ENCODE data around the gene CFAP298.

CFAP298 gene

DNA sequence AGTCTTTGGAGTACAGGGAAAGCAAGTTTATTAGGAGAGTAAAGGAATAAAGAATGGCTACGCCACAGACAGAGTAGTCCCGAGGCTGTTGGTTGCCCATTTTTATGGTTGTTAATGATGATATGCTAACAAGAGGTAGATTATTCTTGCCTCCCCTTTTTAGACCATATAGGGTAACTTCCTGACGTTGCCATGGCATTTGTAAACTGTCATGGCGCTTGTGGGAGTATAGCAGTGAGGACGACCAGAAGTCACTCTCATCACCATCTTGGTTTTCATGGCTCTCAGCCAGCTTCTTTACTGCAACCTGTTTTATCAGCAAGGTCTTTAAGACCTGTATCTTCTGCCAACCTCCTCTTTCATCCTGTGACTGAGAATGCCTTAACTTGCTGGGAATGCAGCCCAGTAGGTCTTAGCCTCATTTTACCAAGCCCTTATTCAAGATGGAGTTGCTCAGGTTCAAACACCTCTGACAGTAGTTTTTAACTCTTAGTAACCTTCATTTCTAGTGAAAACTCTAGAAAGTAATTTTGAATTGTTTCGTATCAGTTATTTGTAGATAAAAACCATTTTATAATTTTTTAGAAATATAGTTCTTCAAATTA, 53.1 kb downstream of the CFAP298 start:
- Histone ChIP-seq H3K36me3 (ENCODE audit: control insufficient read depth, insufficient read depth, low read length) (no peaks in the 10 kb centered on the region), H2BK15ac (replicated peaks; ENCODE audit: low read depth) (no peak overlapping the region), H2AK5ac (ENCODE audit: low read length) (no peak overlapping the region), H3K56ac (ENCODE audit: low read length) (no peak overlapping the region), H3K79me2 (ENCODE audit: control insufficient read depth, insufficient read depth, low read length) (no peaks in the 10 kb centered on the region), H4K8ac (ENCODE audit: low read depth, low read length) (no peak overlapping the region), H3K27me3 (ENCODE audit: insufficient read depth, low read length, poor library complexity) (no peaks in the 10 kb centered on the region), H3K4me2 (ENCODE audit: low read length) (no peak overlapping the region), H4K5ac (ENCODE audit: low read length) (no peak overlapping the region), H3K4ac (ENCODE audit: low read depth, low read length) (no peak overlapping the region), H3K4me1 (ENCODE audit: control insufficient read depth, low read depth, low read length) (peaks cover 4% of the 10 kb centered on the region), H3K4me3 (ENCODE audit: low read length) (no peak overlapping the region), H3K79me1 (ENCODE audit: low read length) (no peaks in the 10 kb centered on the region), H3K27ac (ENCODE audit: low read depth, low read length) (no peak overlapping the region), H3K9ac (ENCODE audit: low read length) (no peak overlapping the region), H3K23ac (ENCODE audit: low read length) (no peak overlapping the region), H2BK5ac (ENCODE audit: low read length) (no peak overlapping the region), H3K18ac (ENCODE audit: low read length) (no peak overlapping the region), H2BK120ac (ENCODE audit: low read depth, low read length) (no peak overlapping the region)
- WGBS (ENCODE audit: extremely low coverage, insufficient coverage, low lambda C conversion rate): no CpG with 5 or more reads among the region's 6 CpGs
- DNase-seq: no peak

DNA sequence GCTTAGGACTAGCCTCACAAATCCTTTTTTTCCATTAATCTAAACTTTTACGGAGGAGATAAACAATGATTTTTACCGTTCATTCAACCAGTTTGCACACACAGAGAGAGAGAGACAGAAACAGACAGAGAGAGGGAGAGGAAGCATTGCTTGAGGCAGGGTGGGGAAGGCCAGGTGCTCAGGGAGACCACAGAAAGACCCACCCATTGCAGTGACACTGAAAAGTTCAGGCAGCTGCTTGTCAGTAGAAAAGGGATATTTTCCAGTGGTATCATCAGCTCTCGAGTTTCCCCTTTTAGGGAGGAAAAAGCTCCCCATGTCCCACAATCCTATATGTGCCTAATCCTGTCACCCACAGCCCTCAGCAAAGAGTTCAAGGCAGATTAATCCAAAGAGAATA, 54.1 kb downstream of the CFAP298 start:
- H3K9ac ChIP-seq (ENCODE audit: low read length): no peak overlapping the region
- H3K27me3 ChIP-seq (ENCODE audit: insufficient read depth, low read length, poor library complexity): no peaks in the 10 kb centered on the region
- H2BK15ac ChIP-seq (replicated peaks; ENCODE audit: low read depth): no peak overlapping the region
- H4K5ac ChIP-seq (ENCODE audit: low read length): no peak overlapping the region
- H3K4me3 ChIP-seq (ENCODE audit: low read length): no peak overlapping the region
- H3K56ac ChIP-seq (ENCODE audit: low read length): no peak overlapping the region
- H2BK5ac ChIP-seq (ENCODE audit: low read length): no peak overlapping the region
- no peak overlapping the region for H2BK120ac ChIP-seq (ENCODE audit: low read depth, low read length)
- no peaks in the 10 kb centered on the region for H3K36me3 ChIP-seq (ENCODE audit: control insufficient read depth, insufficient read depth, low read length)
- no peaks in the 10 kb centered on the region for H3K79me1 ChIP-seq (ENCODE audit: low read length)
- peaks cover 4% of the 10 kb centered on the region for H3K4me1 ChIP-seq (ENCODE audit: control insufficient read depth, low read depth, low read length)
- H4K8ac ChIP-seq (ENCODE audit: low read depth, low read length): no peak overlapping the region
- no peak overlapping the region for H3K18ac ChIP-seq (ENCODE audit: low read length)
- WGBS (ENCODE audit: extremely low coverage, insufficient coverage, low lambda C conversion rate): no CpG with 5 or more reads among the region's 3 CpGs
- no peak overlapping the region for H3K4me2 ChIP-seq (ENCODE audit: low read length)
- no peak for DNase-seq
- no peak overlapping the region for H3K23ac ChIP-seq (ENCODE audit: low read length)
- H3K4ac ChIP-seq (ENCODE audit: low read depth, low read length): no peak overlapping the region
- no peak overlapping the region for H3K27ac ChIP-seq (ENCODE audit: low read depth, low read length)
- no peak overlapping the region for H2AK5ac ChIP-seq (ENCODE audit: low read length)
- H3K79me2 ChIP-seq (ENCODE audit: control insufficient read depth, insufficient read depth, low read length): no peaks in the 10 kb centered on the region

DNA sequence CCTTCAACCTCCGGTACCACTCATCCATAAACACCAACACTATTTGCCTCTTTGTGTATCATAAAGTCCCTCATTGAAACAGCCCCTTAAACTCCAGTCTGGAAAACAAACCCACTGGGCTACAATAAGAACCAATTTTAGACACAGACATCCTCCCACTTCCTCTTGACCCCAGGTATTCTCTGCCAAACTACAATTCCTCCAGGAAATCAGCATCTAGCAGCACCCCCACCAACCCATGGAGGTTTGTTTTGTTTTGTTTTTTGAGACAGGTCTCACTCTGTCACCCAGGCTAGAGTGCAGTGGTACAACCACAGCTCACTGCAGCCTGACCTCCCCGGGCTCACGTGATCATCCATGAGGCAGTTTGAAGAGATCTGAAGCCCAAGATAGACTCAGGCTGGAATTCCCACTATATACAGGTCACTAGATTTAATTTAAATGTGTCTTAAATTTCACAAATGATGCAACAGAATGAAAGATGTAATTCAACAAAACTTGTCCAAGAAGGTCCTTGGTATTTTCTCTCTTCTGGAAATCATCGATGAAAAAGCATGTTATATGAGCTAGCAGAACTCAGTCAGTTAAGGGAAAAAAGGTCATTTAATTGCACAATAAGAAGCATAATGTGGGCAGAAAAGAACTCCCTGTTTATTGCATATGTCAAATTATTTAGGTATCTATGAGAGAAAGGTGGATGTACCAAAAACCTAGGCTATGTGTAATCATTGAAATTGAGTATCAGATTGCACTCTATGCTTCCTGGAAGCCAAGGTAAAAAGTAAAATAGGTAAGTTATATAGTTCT, 57.1 kb downstream of the CFAP298 start:
- no peaks in the 10 kb centered on the region for H3K4me1 ChIP-seq (ENCODE audit: control insufficient read depth, low read depth, low read length)
- no peak overlapping the region for H2AK5ac ChIP-seq (ENCODE audit: low read length)
- no peak for DNase-seq
- H3K79me2 ChIP-seq (ENCODE audit: control insufficient read depth, insufficient read depth, low read length): no peaks in the 10 kb centered on the region
- H3K9ac ChIP-seq (ENCODE audit: low read length): no peak overlapping the region
- no peak overlapping the region for H3K18ac ChIP-seq (ENCODE audit: low read length)
- H3K23ac ChIP-seq (ENCODE audit: low read length): no peak overlapping the region
- no peak overlapping the region for H3K56ac ChIP-seq (ENCODE audit: low read length)
- no peak overlapping the region for H4K8ac ChIP-seq (ENCODE audit: low read depth, low read length)
- no peak overlapping the region for H3K4me2 ChIP-seq (ENCODE audit: low read length)
- no peak overlapping the region for H2BK5ac ChIP-seq (ENCODE audit: low read length)
- H2BK120ac ChIP-seq (ENCODE audit: low read depth, low read length): no peak overlapping the region
- H3K36me3 ChIP-seq (ENCODE audit: control insufficient read depth, insufficient read depth, low read length): no peaks in the 10 kb centered on the region
- no peak overlapping the region for H2BK15ac ChIP-seq (replicated peaks; ENCODE audit: low read depth)
- H4K5ac ChIP-seq (ENCODE audit: low read length): no peak overlapping the region
- H3K27ac ChIP-seq (ENCODE audit: low read depth, low read length): no peak overlapping the region
- H3K27me3 ChIP-seq (ENCODE audit: insufficient read depth, low read length, poor library complexity): no peaks in the 10 kb centered on the region
- no peak overlapping the region for H3K4me3 ChIP-seq (ENCODE audit: low read length)
- no CpG with 5 or more reads among the region's 4 CpGs for WGBS (ENCODE audit: extremely low coverage, insufficient coverage, low lambda C conversion rate)
- H3K79me1 ChIP-seq (ENCODE audit: low read length): no peaks in the 10 kb centered on the region
- H3K4ac ChIP-seq (ENCODE audit: low read depth, low read length): no peak overlapping the region

DNA sequence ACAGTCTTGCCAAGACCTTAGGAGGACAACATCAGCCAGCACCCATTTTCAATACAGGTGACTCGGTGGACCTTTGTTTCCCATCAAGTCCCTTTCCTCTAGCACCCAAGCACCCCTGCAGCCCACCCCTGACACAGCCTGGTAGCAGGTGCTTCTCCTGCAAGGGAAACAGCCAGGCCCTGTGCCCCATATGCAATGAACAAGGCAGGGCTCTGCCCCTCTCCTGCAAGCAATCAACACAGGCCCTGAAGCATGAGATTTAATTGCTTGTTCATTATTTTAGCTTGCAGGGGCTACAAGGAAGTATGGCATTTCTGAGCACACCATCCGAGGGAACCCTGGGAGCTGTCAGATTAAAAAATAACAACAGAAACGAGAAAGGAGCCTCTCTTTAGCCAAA, 62.3 kb downstream of the CFAP298 start:
- H3K56ac ChIP-seq (ENCODE audit: low read length): no peak overlapping the region
- no peak overlapping the region for H4K8ac ChIP-seq (ENCODE audit: low read depth, low read length)
- DNase-seq: no peak
- no peak overlapping the region for H2AK5ac ChIP-seq (ENCODE audit: low read length)
- no peak overlapping the region for H3K4ac ChIP-seq (ENCODE audit: low read depth, low read length)
- H4K5ac ChIP-seq (ENCODE audit: low read length): no peak overlapping the region
- H3K79me2 ChIP-seq (ENCODE audit: control insufficient read depth, insufficient read depth, low read length): no peaks in the 10 kb centered on the region
- H2BK120ac ChIP-seq (ENCODE audit: low read depth, low read length): no peak overlapping the region
- H2BK15ac ChIP-seq (replicated peaks; ENCODE audit: low read depth): no peak overlapping the region
- no peak overlapping the region for H2BK5ac ChIP-seq (ENCODE audit: low read length)
- no peak overlapping the region for H3K27ac ChIP-seq (ENCODE audit: low read depth, low read length)
- H3K9ac ChIP-seq (ENCODE audit: low read length): no peak overlapping the region
- no peaks in the 10 kb centered on the region for H3K4me1 ChIP-seq (ENCODE audit: control insufficient read depth, low read depth, low read length)
- H3K27me3 ChIP-seq (ENCODE audit: insufficient read depth, low read length, poor library complexity): no peaks in the 10 kb centered on the region
- no peak overlapping the region for H3K4me3 ChIP-seq (ENCODE audit: low read length)
- H3K4me2 ChIP-seq (ENCODE audit: low read length): no peak overlapping the region
- H3K79me1 ChIP-seq (ENCODE audit: low read length): no peaks in the 10 kb centered on the region
- H3K18ac ChIP-seq (ENCODE audit: low read length): no peak overlapping the region
- no peaks in the 10 kb centered on the region for H3K36me3 ChIP-seq (ENCODE audit: control insufficient read depth, insufficient read depth, low read length)
- WGBS (ENCODE audit: extremely low coverage, insufficient coverage, low lambda C conversion rate): no CpG with 5 or more reads among the region's 3 CpGs
- no peak overlapping the region for H3K23ac ChIP-seq (ENCODE audit: low read length)

DNA sequence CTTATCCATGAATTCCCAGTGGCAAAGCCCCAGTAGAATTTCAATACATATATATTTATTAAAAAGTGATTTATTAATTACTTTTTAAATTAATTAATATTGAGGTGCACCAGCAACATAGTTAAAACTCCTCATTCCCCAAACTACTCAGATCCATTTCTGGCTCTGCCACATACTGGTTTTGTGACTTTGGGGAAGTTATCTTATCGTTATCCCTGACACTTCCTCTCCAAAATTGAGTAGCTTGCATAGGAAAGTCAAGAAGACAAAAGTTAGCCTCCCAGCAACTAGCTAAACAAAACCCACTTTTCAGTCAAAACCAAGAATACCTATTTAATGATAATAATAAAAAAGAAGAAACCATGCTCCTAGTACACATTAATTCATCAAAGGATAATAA, 62.7 kb downstream of the CFAP298 start:
- no peak overlapping the region for H3K18ac ChIP-seq (ENCODE audit: low read length)
- H2BK120ac ChIP-seq (ENCODE audit: low read depth, low read length): no peak overlapping the region

More for the DNA sequence above, 62.7 kb downstream of the CFAP298 start:
- H3K27me3 ChIP-seq (ENCODE audit: insufficient read depth, low read length, poor library complexity): no peaks in the 10 kb centered on the region
- H3K4me1 ChIP-seq (ENCODE audit: control insufficient read depth, low read depth, low read length): no peaks in the 10 kb centered on the region
- DNase-seq: no peak
- H3K56ac ChIP-seq (ENCODE audit: low read length): no peak overlapping the region
- no peak overlapping the region for H2BK5ac ChIP-seq (ENCODE audit: low read length)
- H3K23ac ChIP-seq (ENCODE audit: low read length): no peak overlapping the region
- no peak overlapping the region for H3K27ac ChIP-seq (ENCODE audit: low read depth, low read length)
- H3K79me2 ChIP-seq (ENCODE audit: control insufficient read depth, insufficient read depth, low read length): no peaks in the 10 kb centered on the region
- no peak overlapping the region for H2AK5ac ChIP-seq (ENCODE audit: low read length)
- H4K5ac ChIP-seq (ENCODE audit: low read length): no peak overlapping the region
- H4K8ac ChIP-seq (ENCODE audit: low read depth, low read length): no peak overlapping the region
- no peak overlapping the region for H3K4me3 ChIP-seq (ENCODE audit: low read length)
- no peaks in the 10 kb centered on the region for H3K36me3 ChIP-seq (ENCODE audit: control insufficient read depth, insufficient read depth, low read length)
- H3K4me2 ChIP-seq (ENCODE audit: low read length): no peak overlapping the region
- H3K4ac ChIP-seq (ENCODE audit: low read depth, low read length): no peak overlapping the region
- H3K79me1 ChIP-seq (ENCODE audit: low read length): no peaks in the 10 kb centered on the region
- no peak overlapping the region for H2BK15ac ChIP-seq (replicated peaks; ENCODE audit: low read depth)
- no CpG with 5 or more reads among the region's 1 CpG for WGBS (ENCODE audit: extremely low coverage, insufficient coverage, low lambda C conversion rate)
- H3K9ac ChIP-seq (ENCODE audit: low read length): no peak overlapping the region
